Thoracic aorta (tissue), 2 donors: ENCODE data around the gene C12orf57. TPM values are rescaled to one million over a fixed set of nuclear protein-coding genes. Genes with fewer than 3 reads are reported as not detected.
A peak's percentile ranks its signal among the peaks of the same experiment; 100 is the strongest.

Experiments
- ATAC-seq: fragments of 150-250 bp; one replicate; pipeline ENCODE4 v1.8.0; 2017; ENCODE audit warnings: low read depth; ENCODE audit not compliant: insufficient number of reproducible peaks, low FRiP score
- DNase-seq: peaks from one replicate; pipeline ENCODE4 v3.0.0-alpha.2; 2020; ENCODE audit warnings: low spot score
- H3K27ac ChIP-seq, 2 donors: fragments of 200-600 bp; sonication (generic); 1 replicate in 1 of 2; 2 replicates in 1 of 2; pipeline ENCODE4 v1.5.1; 2016; ENCODE audit warnings: mild to moderate bottlenecking in 2 of 2, moderate library complexity in 2 of 2
- H3K27me3 ChIP-seq: fragments of 200-600 bp; sonication (generic); replicated peaks from 2 replicates; pipeline ENCODE4 v1.6.0; 2016; ENCODE audit warnings: mild to moderate bottlenecking; ENCODE audit not compliant: insufficient read depth
- H3K36me3 ChIP-seq: fragments of 200-600 bp; sonication (generic); one replicate; pipeline ENCODE4 v1.5.1; 2016
- H3K4me1 ChIP-seq, 2 donors: fragments of 200-600 bp; sonication (generic); 1 replicate in 1 of 2; 2 replicates in 1 of 2; pipeline versions ENCODE4 v1.5.1 to v1.6.0; 2016; ENCODE audit warnings: low read depth in 2 of 2, mild to moderate bottlenecking in 1 of 2; ENCODE audit not compliant: control insufficient read depth in 1 of 2
- H3K4me3 ChIP-seq: fragments of 200-600 bp; sonication (generic); 2 replicates; pipeline ENCODE4 v1.5.1; 2016; ENCODE audit warnings: mild to moderate bottlenecking
- H3K9me3 ChIP-seq: fragments of 200-600 bp; sonication (generic); 2 replicates; pipeline ENCODE4 v1.5.1; 2016
- CTCF ChIP-seq: fragments of 200-600 bp; sonication (generic); IDR thresholded peaks from one replicate; pipeline ENCODE4 v1.5.1; 2019; ENCODE audit warnings: antibody characterized with exemption
- total RNA-seq, 2 donors: library from RNA; depleted of rRNA; stranded (reverse); fragments of >200 nt; gene quantifications; one replicate each; pipeline versions ENCODE4 v1.1.0 to v1.2.3, GENCODE V29; 2016

The C12orf57 gene
- total RNA-seq, 2 donors from 2014 or later, result 370 to 416 TPM

- H3K4me1 ChIP-seq, result peaks cover 16 to 18% of the 10 kb centered on the region in 2 donors
- H3K36me3 ChIP-seq, result peaks cover 13% of the 10 kb centered on the region
- H3K27ac ChIP-seq, result peak overlapping the region in 1 of 2 donors; percentile 94
- no peaks in the 10 kb centered on the region for H3K27me3 ChIP-seq
- H3K4me3 ChIP-seq, result peak overlapping the region; percentile 99
- no peak for DNase-seq
- no peak for TF ChIP-seq CTCF
- ATAC-seq, result no peak
- no peaks in the 10 kb centered on the region for H3K9me3 ChIP-seq
These were observed 28.0 kb upstream of the C12orf57 start for GRCh38 chr12:6915789-6916285.

GRCh38 chr12:6916426-6917200 is 27.2 kb upstream of the C12orf57 start:
- ATAC-seq (no peak), DNase-seq (no peak)
- peaks cover 13% of the 10 kb centered on the region for H3K36me3 ChIP-seq
- no peaks in the 10 kb centered on the region for H3K27me3 ChIP-seq
- peak overlapping the region in 1 of 2 donors; percentile 16 for H3K27ac ChIP-seq
- TF ChIP-seq CTCF, result no peak
- H3K4me1 ChIP-seq, result peaks cover 16 to 18% of the 10 kb centered on the region in 2 donors
- H3K9me3 ChIP-seq, result no peaks in the 10 kb centered on the region
- H3K4me3 ChIP-seq, result no peak overlapping the region

- no peak for DNase-seq
These were observed 26.2 kb upstream of the C12orf57 start for GRCh38 chr12:6917491-6918231.

GRCh38 chr12:6919588-6919987 is 24.2 kb upstream of the C12orf57 start:
- Histone ChIP-seq H3K36me3 (peaks cover 13% of the 10 kb centered on the region), H3K27ac (no peak overlapping the region), H3K27me3 (no peaks in the 10 kb centered on the region), H3K4me1 (peaks cover 12 to 21% of the 10 kb centered on the region in 2 donors), H3K4me3 (no peak overlapping the region), H3K9me3 (no peaks in the 10 kb centered on the region)
- TF ChIP-seq CTCF, result no peak
- no peak for DNase-seq
- ATAC-seq, result no peak

More at GRCh38 chr12:6917491-6918231, 26.2 kb upstream of the C12orf57 start:
- H3K36me3 ChIP-seq, result peaks cover 13% of the 10 kb centered on the region
- peaks cover 16 to 18% of the 10 kb centered on the region in 2 donors for H3K4me1 ChIP-seq
- ATAC-seq, result no peak
- no peaks in the 10 kb centered on the region for H3K9me3 ChIP-seq
- H3K27me3 ChIP-seq, result no peaks in the 10 kb centered on the region
- no peak overlapping the region for H3K27ac ChIP-seq
- no peak overlapping the region for H3K4me3 ChIP-seq
- TF ChIP-seq CTCF, result no peak

GRCh38 chr12:6921539-6921938 is 22.3 kb upstream of the C12orf57 start:
- Histone ChIP-seq H3K4me1 (peaks cover 10 to 30% of the 10 kb centered on the region in 2 donors), H3K27me3 (no peaks in the 10 kb centered on the region), H3K4me3 (no peak overlapping the region), H3K27ac (no peak overlapping the region), H3K36me3 (peaks cover 10% of the 10 kb centered on the region), H3K9me3 (no peaks in the 10 kb centered on the region)
- TF ChIP-seq CTCF, result no peak
- no peak for ATAC-seq
- no peak for DNase-seq
